Measurements from ENCODE around the gene CCDC149.

DNA sequence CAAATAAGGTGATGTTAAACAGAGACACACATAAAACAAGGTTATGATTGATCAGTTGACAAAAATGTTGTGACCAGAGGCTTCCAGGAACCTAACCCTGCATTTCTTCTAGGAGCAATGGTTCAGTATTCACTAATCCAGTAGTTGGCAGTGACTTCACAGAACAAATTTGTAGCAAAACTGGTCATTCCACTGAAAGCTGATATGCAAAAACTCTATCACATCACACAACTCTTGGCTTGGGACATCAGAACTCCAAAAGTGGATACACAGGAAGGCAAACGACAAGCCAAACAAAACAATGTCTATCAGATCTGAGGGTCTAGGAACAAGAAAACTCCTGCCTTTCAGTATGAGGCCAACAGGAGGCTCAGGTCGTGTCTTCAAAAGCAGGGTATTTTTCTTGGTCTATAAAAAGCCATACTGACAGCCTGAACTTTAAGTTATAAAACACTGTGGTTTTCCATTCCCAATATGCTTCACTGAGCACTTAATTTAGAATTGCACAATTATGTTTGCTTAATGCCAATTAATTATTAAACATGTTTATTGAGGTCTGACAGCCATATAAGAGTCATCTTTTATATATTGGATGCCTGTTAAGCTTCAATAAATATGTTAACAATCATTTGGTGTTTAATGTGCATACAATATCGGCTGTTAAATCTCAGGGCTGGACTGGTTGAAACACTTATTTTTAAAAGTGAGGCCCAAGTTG is 71.9 kb downstream of the CCDC149 start:
- TF ChIP-seq PATZ1 (CRISPR knock-in tag; IDR thresholded peaks at IDR 0.05; ENCODE audit: borderline replicate concordance) = no peak
- no peak for TF ChIP-seq ISL1 (CRISPR knock-in tag; IDR thresholded peaks at IDR 0.05)
- TF ChIP-seq ZC3H10 (CRISPR knock-in tag; IDR thresholded peaks at IDR 0.05) = no peak
- TF ChIP-seq ARNTL (CRISPR knock-in tag; IDR thresholded peaks at IDR 0.05; ENCODE audit: borderline replicate concordance, low read depth) = no peak
- TF ChIP-seq ZFP3 (CRISPR knock-in tag; IDR thresholded peaks at IDR 0.05) = no peak
- no peak for TF ChIP-seq SNAI2 (CRISPR knock-in tag; IDR thresholded peaks at IDR 0.05)
- no peak for TF ChIP-seq ZNF8 (CRISPR knock-in tag; IDR thresholded peaks at IDR 0.05)
- TF ChIP-seq PPARA (CRISPR knock-in tag; IDR thresholded peaks at IDR 0.05; ENCODE audit: borderline replicate concordance) = no peak
- no peak for TF ChIP-seq ZFP30 (CRISPR knock-in tag; IDR thresholded peaks at IDR 0.05)
- TF ChIP-seq BACH2 (CRISPR knock-in tag; IDR thresholded peaks at IDR 0.05; ENCODE audit: borderline replicate concordance) = no peak
- no peak for TF ChIP-seq ZNF565 (CRISPR knock-in tag; conservative IDR thresholded peaks at IDR 0.05; ENCODE audit: low read depth)
- TF ChIP-seq CSDC2 (CRISPR knock-in tag; IDR thresholded peaks at IDR 0.05) = no peak
- TF ChIP-seq, protein P1, sequence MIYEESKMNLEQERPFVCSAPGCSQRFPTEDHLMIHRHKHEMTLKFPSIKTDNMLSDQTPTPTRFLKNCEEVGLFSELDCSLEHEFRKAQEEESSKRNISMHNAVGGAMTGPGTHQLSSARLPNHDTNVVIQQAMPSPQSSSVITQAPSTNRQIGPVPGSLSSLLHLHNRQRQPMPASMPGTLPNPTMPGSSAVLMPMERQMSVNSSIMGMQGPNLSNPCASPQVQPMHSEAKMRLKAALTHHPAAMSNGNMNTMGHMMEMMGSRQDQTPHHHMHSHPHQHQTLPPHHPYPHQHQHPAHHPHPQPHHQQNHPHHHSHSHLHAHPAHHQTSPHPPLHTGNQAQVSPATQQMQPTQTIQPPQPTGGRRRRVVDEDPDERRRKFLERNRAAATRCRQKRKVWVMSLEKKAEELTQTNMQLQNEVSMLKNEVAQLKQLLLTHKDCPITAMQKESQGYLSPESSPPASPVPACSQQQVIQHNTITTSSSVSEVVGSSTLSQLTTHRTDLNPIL (CRISPR knock-in tag; IDR thresholded peaks at IDR 0.05; ENCODE audit: low read depth) = no peak

Measured in SK-N-SH treated with all-trans-retinoic acid at 6 μM for 48 hours (cell line).